Endometrial microvascular endothelial cells (primary cell): ENCODE measurements around the gene COG7. TPM values are rescaled to one million over a fixed set of nuclear protein-coding genes. Genes with fewer than 3 reads are reported as not detected.
"Not testable (repeated sequence)": the region's sequence is repeated elsewhere in the genome, so short reads cannot be mapped to it uniquely, and the experiment has no call there.

Experiments used
- in situ Hi-C: cut with HindIII; loops from 2 replicates; pipeline ENCODE4 v1.10.0; 2017; ENCODE audit warnings: low sequenced_read_pairs, low pct_unique_long_range_greater_than_20kb; ENCODE audit errors: inconsistent ontology term
- total RNA-seq: library from RNA; depleted of rRNA; stranded (reverse); fragments of >200 nt; gene quantifications from one replicate; pipeline ENCODE4 v1.2.3, GENCODE V29; 2015; ENCODE audit errors: inconsistent ontology term

The COG7 gene
- total RNA-seq, 1 donor from 2014 or later: 22.8 TPM

- in situ Hi-C loops: no loop called here
Observed at GRCh38 chr16:23397464-23397863, 55.5 kb downstream of the COG7 start.

- in situ Hi-C loops: no loop called here
Observed at GRCh38 chr16:23395732-23396131, 57.3 kb downstream of the COG7 start.

- in situ Hi-C loops: no loop called here
Observed at GRCh38 chr16:23394141-23394831, 58.7 kb downstream of the COG7 start.

GRCh38 chr16:23392223-23392600 lies 60.8 kb downstream of the COG7 start:
- in situ Hi-C loops: no loop called here

- in situ Hi-C loops: no loop called here
Observed at GRCh38 chr16:23391381-23392222, 61.4 kb downstream of the COG7 start.

GRCh38 chr16:23389936-23390335 lies 63.1 kb downstream of the COG7 start:
- in situ Hi-C loops: not testable (repeated sequence)

GRCh38 chr16:23389201-23389600 lies 63.8 kb downstream of the COG7 start:
- in situ Hi-C loops: no loop called here

GRCh38 chr16:23388786-23389185 lies 64.2 kb downstream of the COG7 start:
- in situ Hi-C loops: no loop called here

- in situ Hi-C loops: no loop called here
Observed at GRCh38 chr16:23387666-23388065, 65.3 kb downstream of the COG7 start.

GRCh38 chr16:23385441-23385840 lies 67.5 kb downstream of the COG7 start:
- in situ Hi-C loops: no loop called here

- in situ Hi-C loops: no loop called here
Observed at GRCh38 chr16:23384878-23385277, 68.1 kb downstream of the COG7 start.

- in situ Hi-C loops: no loop called here
Observed at GRCh38 chr16:23383881-23384280, 69.1 kb downstream of the COG7 start.

GRCh38 chr16:23382279-23382678 lies 70.7 kb downstream of the COG7 start:
- in situ Hi-C loops: no loop called here

GRCh38 chr16:23381702-23382101 lies 71.3 kb downstream of the COG7 start:
- in situ Hi-C loops: not testable (repeated sequence)

- in situ Hi-C loops: no loop called here
Observed at GRCh38 chr16:23380501-23380951, 72.5 kb downstream of the COG7 start.

- in situ Hi-C loops: no loop called here
Observed at GRCh38 chr16:23379707-23380106, 73.3 kb downstream of the COG7 start.

- in situ Hi-C loops: no loop called here
Observed at GRCh38 chr16:23378921-23379320, 74.1 kb downstream of the COG7 start.

GRCh38 chr16:23378256-23378655 lies 74.7 kb downstream of the COG7 start:
- in situ Hi-C loops: no loop called here

GRCh38 chr16:23377071-23377931 lies 75.7 kb downstream of the COG7 start:
- in situ Hi-C loops: no loop called here
